CD1c-positive myeloid dendritic cell (primary cell): ENCODE results near the gene NBPF6.
"Not testable (repeated sequence)": the region's sequence is repeated elsewhere in the genome, so short reads cannot be mapped to it uniquely, and the experiment has no call there.

ENCODE experiments used
- DNase-seq: peaks from one replicate; pipeline ENCODE4 v3.0.0-alpha.2; 2016; ENCODE audit errors: extremely low spot score

Gene NBPF6, protein sequence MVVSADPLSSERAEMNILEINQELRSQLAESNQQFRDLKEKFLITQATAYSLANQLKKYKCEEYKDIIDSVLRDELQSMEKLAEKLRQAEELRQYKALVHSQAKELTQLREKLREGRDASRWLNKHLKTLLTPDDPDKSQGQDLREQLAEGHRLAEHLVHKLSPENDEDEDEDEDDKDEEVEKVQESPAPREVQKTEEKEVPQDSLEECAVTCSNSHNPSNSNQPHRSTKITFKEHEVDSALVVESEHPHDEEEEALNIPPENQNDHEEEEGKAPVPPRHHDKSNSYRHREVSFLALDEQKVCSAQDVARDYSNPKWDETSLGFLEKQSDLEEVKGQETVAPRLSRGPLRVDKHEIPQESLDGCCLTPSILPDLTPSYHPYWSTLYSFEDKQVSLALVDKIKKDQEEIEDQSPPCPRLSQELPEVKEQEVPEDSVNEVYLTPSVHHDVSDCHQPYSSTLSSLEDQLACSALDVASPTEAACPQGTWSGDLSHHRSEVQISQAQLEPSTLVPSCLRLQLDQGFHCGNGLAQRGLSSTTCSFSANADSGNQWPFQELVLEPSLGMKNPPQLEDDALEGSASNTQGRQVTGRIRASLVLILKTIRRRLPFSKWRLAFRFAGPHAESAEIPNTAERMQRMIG

DNA sequence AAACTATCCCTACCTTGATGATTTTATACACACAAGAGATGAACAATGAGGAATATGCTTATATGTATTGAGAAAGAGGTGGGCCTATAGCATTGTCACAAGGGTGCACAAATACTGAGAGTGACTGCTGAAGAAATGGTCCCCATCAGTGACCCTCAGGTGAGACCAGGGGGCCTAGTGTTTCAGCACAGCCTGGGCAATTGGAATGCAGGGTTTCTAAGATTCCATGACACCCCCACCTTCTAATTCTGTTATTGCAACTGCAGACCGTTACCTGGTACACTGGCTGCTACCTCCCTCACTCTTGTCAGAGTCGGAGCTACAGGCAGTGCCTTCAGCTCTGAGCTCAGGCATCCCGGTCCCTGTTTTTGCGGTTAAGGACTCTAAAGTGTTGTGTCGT, at the start of gene NBPF6:
TSS of gene NBPF6 (plus strand) at position 301 of the 400 bp plus-strand sequence. CDS start 259 bp downstream, outside the sequence.
- not testable (repeated sequence) for DNase-seq

DNA sequence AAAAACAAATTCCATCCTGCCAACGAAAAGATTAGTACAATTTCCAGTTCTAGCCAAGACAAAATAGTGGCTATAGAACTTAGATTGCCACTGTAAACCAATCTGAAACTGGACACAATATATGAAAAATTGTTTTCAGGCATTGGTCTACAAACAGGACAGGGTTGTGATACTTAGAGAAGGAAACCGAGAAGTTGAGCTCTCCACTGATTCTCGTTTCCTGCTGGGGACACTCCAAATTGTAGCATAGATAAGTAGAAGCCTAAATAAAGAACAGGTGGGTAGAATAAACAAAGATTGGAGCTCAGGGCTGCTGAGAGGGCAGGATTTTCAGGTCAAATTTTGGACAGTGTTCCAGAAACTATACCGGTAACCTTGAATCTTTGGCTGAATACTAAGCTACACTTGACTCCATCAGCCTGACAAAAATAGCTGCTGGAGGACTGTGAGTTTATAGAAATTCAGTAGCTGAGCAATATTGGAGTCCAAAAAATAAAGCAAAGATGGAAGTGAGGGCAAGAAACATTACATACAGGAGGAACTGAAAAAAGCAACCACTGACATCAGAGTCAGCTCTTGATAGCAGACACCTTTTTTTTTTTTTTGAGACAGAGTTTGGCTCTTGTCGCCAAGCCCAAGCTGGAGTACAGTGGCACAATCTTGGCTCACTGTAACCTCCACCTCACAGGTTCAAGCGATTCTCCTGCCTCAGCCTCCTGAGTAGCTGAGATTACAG, 38.9 kb upstream of the NBPF6 start:
- DNase-seq: not testable (repeated sequence)

DNA sequence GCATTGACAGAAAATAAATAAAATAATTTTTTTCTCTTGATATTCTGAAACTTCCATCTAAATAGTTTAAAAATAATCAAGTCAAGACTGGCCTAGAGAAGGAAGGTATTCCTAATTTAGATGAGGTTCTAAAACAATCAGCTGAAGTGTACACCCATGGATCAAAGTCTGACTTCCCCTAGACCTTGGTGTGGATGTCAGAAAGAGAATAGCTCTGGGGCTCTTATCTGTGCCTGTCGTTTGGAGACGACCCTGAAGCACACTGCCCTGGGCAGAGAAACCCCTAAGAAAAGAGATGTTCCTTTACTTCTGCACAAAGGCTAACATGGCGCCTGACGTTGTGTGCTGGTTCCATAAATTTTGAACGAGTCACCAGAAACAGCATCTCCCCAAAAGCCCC, 30.0 kb upstream of the NBPF6 start:
- DNase-seq: not testable (repeated sequence)

DNA sequence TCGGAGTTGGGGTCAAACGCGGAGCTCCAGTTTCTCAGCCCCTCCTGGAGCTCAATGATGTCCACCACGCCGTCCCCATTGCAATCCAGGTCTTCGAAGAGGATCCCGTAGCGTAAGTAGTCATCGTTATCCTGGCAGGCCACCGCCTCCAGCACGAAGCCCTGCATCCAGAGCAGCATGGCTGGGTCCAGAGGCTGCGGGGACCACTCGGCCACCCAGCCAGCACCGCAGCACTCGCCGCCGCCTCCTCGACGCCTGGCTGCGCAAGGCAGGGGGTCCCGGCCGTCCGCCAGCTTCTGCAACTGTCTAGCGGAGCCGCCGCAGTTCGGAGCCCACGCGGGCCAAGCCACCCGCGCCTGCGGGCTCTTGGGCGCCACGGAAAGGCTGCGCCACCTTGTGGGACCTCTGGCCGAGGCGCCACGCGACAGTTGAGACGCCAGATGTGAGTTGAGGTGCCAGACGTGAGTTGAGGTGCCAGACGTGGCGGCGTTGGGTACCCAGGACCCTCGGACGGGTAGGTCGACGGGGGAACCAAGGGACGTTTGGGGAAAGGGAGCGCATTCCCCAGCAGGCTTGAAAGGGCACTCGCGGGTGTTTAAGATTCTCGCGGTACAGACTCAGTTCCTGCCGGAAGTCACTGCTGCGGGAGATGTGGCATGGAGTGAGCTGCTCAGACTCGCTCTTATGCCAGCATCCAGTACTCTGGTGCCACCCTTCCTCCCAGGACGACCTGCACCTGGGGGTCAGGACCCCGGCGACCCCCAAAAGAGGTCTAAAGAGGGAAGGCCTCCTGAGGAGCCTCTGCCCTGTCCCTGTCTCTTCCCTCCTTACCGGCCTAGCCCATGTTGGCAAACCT, 28.9 kb upstream of the NBPF6 start:
- not testable (repeated sequence) for DNase-seq

DNA sequence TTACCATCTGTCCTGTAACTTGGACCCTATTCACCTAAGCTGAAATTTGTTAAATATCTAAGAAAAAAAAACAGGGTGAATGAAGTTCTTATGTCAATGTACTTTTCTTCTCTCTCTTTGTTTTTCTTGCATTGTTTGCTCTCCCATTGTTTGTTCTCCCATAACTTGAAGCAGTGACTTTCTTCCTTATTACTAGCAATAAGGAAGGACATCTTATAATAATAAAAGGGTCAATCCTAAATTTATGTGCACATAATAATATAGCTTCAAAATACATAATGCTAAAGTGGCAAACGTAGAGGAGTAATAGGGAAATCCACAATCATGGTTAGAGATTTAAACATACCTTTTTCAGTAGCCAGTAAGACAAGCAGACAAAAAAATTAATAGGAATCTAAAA, 23.3 kb upstream of the NBPF6 start:
- not testable (repeated sequence) for DNase-seq

DNA sequence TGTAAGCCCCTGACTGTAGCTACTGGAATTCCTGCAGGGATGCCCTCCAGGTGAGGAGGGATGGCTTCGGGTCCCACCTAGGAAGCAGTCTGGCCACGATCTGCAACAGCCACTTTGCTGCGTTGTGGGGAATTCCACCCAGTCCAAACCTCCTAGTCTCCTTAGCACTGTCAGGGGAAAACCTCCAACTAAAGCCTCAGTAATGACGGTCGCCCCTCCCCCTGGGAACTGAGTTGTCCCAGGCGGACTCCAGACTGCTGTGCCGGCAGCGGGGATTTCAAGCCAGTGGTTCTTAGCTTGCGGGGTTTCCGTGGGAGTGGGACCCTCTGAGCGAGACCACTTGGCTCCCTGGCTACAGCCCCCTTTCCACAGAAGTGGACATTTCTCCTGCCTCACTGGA, 18.1 kb upstream of the NBPF6 start:
- DNase-seq: not testable (repeated sequence)

DNA sequence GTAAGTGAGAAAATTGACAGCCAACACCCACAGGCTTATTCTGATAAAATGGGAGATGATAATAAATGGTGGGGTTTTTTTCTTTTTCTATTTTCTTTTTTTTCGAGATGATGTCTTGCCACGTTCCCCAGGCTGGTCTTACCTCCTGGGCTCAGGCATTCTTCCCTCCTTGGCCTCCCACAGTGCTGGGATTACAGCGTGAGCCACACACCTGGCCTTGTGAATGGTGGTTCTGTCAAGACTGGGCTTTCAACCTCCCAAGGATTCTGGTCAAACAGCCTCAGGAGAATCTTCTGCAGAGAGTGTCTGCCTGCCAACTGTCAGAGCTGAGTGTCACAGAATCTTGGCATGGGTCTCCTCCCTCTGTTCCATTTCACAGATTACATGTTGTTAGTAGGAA, 16.7 kb upstream of the NBPF6 start:
- not testable (repeated sequence) for DNase-seq

DNA sequence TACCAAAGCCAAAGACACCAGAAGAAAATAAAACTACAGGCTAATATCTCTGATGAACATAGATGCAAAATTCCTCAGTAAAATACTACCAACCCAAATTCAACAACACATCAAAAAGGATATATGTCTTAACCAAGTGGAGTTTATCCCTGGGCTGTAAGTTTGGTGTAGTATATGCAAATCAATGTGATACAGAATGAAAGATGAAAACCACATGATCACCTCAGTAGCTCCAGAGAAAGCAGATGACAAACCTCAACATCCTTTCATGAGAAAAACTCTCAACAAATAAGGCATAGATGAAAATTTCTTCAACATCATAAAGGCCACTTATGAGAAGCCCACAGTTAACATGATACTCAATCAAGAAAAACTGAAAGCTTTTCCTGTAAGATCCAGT, 11.6 kb upstream of the NBPF6 start:
- DNase-seq: not testable (repeated sequence)

DNA sequence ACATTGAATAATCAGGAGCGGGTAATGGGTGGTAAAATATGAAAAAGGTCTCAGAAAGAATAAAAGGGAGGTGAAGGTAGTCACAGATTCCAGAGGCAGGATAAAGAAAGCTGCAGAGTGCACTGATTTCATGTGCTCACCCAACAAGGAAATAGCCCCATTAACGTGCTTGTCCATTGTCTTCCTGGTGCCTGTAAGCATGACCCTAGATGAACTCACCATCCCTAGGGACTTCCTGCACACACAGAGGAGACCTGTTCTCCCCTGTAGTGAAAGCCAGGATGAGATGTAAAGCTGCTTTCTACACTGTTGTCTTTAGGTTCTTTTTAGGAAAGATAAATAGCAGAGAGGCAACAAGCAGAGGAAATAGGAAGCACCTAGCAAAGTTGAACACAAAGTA, 4.4 kb downstream of the NBPF6 start:
- DNase-seq: not testable (repeated sequence)

DNA sequence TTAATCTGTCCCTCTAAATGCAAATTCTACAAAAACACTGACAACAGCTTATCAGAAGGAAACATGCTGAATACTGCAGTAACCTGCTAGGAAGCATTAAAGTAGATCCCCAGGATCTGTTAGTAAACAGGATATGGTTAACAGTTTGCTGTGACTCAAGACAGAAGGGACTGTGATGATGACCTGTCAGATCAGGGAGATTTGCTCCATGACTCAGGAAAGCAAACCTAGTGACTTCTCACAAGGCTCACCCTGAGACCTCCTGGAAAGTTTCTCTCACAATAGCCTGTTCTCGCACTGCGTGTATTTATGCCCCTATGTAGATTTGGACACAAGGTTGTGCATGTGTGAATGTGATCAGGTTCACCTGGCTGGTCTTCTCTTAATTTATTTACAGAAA, 8.5 kb downstream of the NBPF6 start:
- DNase-seq: not testable (repeated sequence)

DNA sequence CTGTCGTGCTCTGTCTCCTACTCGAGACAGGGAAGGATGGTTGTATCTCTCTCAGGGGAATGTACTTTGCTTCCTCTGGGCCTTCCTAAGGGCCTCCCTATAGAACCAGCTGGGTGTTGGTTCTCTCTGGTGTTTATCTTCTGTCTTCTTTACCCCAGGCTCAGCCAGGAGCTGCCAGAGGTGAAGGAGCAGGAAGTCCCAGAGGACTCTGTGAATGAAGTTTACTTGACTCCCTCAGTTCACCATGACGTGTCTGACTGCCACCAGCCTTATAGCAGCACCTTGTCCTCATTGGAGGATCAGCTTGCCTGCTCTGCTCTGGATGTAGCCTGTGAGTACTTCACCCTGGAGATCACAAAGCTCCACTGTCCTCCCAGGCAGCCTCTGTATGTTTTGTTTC, 11.6 kb downstream of the NBPF6 start:
- DNase-seq: not testable (repeated sequence)

DNA sequence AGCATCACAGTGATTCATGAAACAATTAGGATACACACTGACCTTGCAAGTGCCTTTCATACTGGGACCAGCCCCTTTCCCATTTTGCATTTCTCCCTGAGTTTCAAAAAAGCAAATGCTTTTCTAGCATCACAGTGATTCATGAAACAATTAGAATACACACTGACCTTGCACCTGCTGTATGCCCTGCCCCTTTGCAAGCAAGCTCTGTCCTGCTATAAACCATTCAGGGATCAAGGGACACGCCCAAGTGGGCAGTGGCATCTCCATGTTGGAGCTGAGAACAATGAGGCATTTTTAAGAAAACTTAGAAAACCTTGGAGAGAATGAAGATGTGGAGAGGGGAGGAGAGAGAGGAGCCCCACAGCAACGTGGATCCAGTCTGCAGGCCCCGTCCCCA, 13.8 kb downstream of the NBPF6 start:
- not testable (repeated sequence) for DNase-seq

DNA sequence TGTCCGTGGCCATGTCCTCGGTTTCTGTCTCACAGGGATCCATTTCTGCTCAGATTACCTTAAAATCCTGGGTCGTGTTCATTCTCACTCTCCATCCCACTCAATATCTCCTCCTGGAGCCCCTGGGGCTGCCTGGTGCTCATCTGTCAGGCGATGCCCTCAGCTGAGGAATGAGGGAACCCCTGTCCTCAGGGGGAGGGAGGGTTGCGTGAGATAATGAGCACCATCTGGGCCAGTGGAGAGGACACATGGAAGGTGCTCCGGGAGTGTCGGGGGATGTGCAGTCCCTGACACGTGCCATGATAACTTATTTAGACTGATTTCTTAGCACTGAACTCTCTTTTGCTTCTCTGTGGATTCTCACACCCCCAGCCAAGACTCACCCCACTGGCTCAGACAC, 16.0 kb downstream of the NBPF6 start:
- not testable (repeated sequence) for DNase-seq

DNA sequence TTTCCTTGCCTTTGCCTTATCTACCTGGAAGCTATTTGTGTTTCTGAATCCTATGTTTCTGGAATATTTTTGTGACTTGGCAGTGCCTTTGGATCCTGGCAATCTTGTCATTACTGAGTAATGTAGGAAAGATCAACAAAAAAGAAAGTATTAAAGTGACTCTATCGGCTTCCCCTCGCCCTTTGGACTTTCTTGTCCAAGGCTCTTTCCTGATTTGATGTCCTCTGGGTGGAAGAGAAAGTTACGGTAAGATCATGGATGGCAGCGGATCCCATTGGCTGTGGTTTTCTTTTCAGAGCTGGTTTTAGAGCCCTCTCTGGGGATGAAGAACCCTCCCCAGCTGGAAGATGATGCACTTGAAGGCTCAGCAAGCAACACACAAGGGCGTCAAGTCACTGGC, 17.0 kb downstream of the NBPF6 start:
- DNase-seq: not testable (repeated sequence)

DNA sequence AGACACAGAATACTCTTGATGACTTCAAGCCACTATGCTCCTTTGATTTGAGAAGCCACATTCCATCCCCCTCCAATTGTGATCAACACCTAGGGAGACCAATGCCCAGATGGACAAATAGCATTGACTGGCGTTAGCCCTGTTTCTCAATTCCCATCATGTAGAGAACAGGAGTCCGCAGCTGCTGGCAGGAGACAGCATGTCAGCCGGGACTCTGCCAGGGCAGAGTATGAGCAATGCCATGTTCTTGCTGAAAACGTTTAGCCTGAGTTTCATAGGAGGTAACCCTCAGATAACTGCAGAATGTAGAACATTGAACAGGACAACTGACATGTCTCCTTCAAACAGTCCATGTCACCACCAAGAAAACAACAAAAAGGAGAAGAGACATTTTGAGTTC, 20.6 kb downstream of the NBPF6 start:
- DNase-seq: not testable (repeated sequence)

DNA sequence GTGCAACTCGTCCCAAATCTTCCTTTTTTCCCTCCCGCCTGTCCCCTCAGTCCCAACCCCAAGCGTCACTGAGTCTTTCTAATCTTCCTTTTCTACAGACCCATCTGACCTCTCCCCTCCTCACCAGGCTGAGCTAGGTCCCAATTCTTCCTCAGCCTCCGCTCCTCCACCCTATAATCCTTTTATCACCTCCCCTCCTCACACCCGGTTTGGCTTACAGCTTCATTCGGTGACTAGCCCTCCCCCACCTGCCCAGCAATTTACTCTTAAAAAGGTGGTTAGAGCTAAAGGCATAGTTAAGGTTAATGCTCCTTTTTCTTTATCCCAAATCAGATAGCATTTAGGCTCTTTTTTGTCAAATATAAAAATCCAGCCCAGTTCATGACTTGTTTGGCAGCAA, 24.4 kb downstream of the NBPF6 start:
- not testable (repeated sequence) for DNase-seq

DNA sequence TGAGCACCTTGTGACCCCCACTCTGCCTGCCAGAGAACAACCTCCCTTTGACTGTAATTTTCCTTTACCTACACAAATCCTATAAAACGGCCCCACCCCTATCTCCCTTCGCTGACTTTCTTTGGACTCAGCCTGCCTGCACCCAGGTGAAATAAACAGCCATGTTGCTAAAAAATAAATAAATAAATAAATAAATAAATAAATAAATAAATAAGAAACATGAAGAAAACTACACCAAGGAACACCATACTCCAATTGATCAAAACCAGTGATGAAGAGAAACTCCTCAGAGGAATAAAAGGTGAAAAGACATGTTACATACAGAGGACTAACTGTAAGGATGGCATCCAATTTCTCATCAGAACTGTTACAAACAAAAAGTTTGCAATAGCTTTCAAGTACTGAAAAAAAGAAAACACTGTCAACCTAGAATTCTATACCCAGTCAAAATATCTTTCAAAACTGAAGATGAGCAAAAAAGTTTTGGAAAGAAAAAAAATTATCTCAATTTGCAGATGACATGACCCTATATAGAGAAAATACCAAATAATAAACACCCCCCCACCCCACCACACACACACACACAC, 28.4 kb downstream of the NBPF6 start:
- DNase-seq: no peak

DNA sequence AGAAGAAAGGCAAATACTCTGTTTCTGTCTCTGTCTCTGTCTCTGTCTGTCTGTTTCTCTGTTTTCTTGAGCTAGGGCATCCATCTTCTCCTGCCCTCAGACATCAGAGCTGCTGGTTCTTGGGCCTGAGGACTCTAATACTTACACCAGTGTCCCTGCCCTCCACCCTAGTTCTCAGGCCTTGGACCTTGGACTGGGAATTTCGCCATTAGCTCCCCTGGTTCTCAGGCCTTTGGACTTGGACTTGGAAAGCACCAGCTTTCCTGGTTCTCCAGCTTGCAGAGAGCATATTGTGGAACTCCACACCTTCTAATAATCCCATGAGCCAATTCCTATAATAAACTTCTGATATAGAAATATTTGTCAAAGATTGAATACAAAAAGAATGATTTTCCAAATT, 32.6 kb downstream of the NBPF6 start:
- no peak for DNase-seq

DNA sequence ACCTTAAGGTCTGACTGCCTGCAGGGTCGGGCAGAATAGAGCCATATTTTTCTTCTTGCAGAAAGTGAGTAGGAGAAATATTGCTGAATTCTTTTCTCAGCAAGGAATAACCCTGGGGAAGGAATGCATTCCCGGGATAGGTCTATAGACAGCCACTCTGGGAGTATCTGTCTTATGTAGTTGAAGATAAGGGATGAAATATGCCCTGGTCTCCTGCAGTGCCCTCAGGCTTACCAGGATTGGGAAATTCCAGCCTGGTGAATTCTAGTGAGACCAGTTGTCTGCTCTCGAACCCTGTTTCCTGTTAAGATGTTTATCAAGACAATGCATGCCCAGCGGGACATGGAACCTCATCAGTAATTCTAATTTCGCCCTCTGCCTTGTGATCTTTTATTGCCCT, 35.8 kb downstream of the NBPF6 start:
- not testable (repeated sequence) for DNase-seq

DNA sequence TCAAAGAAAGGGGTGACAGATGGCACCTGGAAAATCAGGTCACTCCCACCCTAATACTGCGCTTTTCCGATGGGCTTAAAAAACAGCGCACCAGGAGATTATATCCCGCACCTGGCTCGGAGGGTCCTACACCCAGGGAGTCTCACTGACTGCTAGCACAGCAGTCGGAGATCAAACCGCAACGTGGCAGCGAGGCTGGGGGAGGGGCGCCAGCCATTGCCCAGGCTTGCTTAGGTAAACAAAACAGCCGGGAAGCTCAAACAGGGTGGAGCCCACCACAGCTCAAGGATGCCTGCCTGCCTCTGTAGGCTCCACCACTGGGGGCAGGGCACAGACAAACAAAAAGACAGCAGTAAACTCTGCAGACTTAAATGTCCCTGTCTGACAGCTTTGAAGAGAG, 36.6 kb downstream of the NBPF6 start:
- DNase-seq: not testable (repeated sequence)

DNA sequence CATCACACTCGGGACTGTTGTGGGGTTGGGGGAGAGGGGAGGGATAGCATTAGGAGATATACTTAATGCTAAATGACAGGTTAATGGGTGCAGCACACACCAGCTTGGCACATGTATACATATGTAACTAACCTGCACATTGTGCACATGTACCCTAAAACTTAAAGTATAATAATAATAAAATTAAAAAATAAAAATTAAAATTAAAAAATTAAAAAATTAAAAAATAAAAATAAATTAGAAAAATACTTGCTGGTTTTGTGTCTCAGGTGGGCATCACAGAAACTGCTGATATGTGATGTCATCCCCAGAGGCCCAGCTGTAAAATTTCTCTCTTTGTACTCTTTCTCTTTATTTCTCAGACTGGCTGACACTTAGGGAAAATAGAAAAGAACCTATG, 44.9 kb downstream of the NBPF6 start:
- not testable (repeated sequence) for DNase-seq
